ENCODE data around the gene ABCA4. TPM values are rescaled to one million over a fixed set of nuclear protein-coding genes. Genes with fewer than 3 reads are reported as not detected.

Gene ABCA4
- total and polyA plus RNA-seq, 2 experiments from 2014 or later: 0.20 to 3.7 TPM

DNA sequence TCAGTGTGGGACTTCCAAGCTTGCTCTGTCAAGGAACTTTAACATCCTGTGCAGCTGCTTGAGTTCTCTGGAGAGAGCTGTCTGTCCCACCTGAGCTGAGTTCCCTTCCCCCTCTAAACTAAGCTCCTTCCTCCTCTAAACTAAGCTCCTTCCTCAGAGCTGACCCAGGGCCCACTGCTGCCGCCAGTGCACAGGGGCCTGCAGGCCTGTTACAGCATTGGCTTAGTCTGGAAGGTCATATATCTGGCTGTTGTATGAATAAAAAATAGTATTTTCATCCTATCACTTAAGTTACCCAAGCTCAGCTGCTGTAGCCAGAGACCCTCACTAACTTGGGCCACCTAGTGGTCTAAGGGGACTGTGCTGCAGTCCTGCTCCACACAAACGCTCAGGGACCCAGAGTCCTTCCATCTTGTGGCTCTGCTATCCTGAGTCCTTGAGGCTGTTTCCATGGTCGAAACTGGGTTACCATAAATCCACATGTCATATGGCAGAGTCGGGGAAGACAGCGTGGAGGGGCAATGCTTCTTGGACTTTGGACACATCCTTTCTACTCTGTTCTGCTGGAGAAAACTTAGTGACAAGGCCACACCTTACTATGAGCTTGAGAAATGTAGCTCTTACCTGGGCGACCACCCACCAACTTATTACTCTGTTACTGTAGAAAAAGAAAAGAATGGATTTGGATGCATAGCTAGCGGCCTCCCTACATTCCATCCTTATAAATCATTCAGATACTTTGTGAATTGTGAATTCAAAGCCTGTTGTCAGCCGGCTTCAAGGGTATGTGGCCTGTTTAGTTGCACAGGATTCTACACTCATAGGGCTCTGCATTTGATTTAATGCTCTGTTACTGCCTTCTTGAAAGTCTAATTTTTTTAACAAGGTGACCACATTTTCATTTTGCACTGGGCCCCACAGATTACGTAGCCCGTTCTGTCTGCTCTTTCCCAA lies 140.4 kb downstream of the ABCA4 start:
- H3K9ac ChIP-seq: peak overlapping the region; percentile 6; the same call in 1 of the 2 replicates
- no peaks in the 10 kb centered on the region for H3K36me3 ChIP-seq (ENCODE audit: low read depth)
- H3K27me3 ChIP-seq (replicated peaks; ENCODE audit: insufficient read depth): no peaks in the 10 kb centered on the region
- no peaks in the 10 kb centered on the region for H3K9me2 ChIP-seq (ENCODE audit: insufficient read depth)
- peak overlapping the region; percentile 56 for H3K27ac ChIP-seq
- H2AFZ ChIP-seq: peak overlapping the region; percentile 11; the same call in 1 of the 2 replicates
- DNase-seq: peak; percentile 34
- in situ Hi-C loops (cut with MboI): no loop called here
- H4K20me1 ChIP-seq (ENCODE audit: insufficient read depth): no peaks in the 10 kb centered on the region
- no peak for TF ChIP-seq EZH2phosphoT487 (IDR thresholded peaks at IDR 0.05; ENCODE audit: insufficient read depth, low read depth)
- no peak for TF ChIP-seq EZH2 (IDR thresholded peaks at IDR 0.05; ENCODE audit: insufficient read depth, poor library complexity, severe bottlenecking)
- H3K4me3 ChIP-seq: no peak overlapping the region
- 90 to 94% methylated on average over 10 of the region's 10 CpGs for WGBS, 2 experiments (ENCODE audit: low coverage in 1 of 2, low lambda C conversion rate in 2 of 2, missing lambda C conversion rate in 2 of 2)
- no peak overlapping the region for H3K4me2 ChIP-seq (ENCODE audit: unreplicated experiment)
- H3K4me1 ChIP-seq (ENCODE audit: insufficient read depth): peaks cover 49% of the 10 kb centered on the region
- H3F3A ChIP-seq (ENCODE audit: insufficient read depth): peaks cover 38% of the 10 kb centered on the region
- no peaks in the 10 kb centered on the region for H3K9me3 ChIP-seq (ENCODE audit: low read depth)
- H3K79me2 ChIP-seq (ENCODE audit: insufficient read depth): no peaks in the 10 kb centered on the region

DNA sequence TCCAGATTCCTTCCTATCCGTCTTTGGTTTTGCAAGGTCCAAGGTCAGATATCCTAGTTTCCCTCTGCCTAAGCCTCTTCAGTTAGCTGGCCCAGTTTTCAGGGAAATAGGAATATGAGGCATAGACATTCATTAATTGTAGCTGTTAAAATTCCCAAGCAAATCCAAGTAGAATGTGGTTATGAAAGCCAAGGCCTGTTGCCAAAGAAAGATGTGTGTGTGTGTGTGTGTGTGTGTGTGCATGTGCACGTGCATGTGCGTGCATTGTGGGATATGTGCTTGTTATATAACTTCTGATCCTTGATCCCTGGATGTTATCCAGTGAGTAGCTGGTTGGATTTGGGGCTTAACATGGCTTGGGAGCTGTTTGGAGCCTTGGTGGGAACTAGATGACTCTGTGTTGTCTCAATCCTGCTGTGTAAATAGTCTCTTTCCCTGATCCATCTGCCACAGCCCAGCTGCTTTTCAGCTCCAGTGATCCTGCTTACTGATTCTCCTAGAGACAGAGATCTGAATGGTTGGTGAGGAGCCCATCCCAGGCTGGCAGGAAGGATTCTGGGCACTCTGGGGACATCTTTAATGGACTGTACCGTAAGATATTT lies 141.1 kb downstream of the ABCA4 start:
- TF ChIP-seq EZH2phosphoT487 (IDR thresholded peaks at IDR 0.05; ENCODE audit: insufficient read depth, low read depth) (no peak), EZH2 (IDR thresholded peaks at IDR 0.05; ENCODE audit: insufficient read depth, poor library complexity, severe bottlenecking) (no peak)
- Histone ChIP-seq H3K27me3 (replicated peaks; ENCODE audit: insufficient read depth) (no peaks in the 10 kb centered on the region), H3K4me2 (ENCODE audit: unreplicated experiment) (peak overlapping the region; percentile 13), H3K79me2 (ENCODE audit: insufficient read depth) (no peaks in the 10 kb centered on the region), H3K27ac (peak overlapping the region; percentile 56), H3K9me3 (ENCODE audit: low read depth) (no peaks in the 10 kb centered on the region), H4K20me1 (ENCODE audit: insufficient read depth) (no peaks in the 10 kb centered on the region), H2AFZ (peak overlapping the region; percentile 11; the same call in 1 of the 2 replicates), H3F3A (ENCODE audit: insufficient read depth) (peaks cover 38% of the 10 kb centered on the region), H3K36me3 (ENCODE audit: low read depth) (no peaks in the 10 kb centered on the region), H3K4me3 (no peak overlapping the region), H3K9me2 (ENCODE audit: insufficient read depth) (no peaks in the 10 kb centered on the region), H3K4me1 (ENCODE audit: insufficient read depth) (peaks cover 49% of the 10 kb centered on the region), H3K9ac (peak overlapping the region; percentile 6; the same call in 1 of the 2 replicates)
- 20 to 22% methylated on average over 4 of the region's 4 CpGs for WGBS, 2 experiments (ENCODE audit: low coverage in 1 of 2, low lambda C conversion rate in 2 of 2, missing lambda C conversion rate in 2 of 2)
- peak; percentile 62 for DNase-seq
- in situ Hi-C loops (cut with MboI): no loop called here

DNA sequence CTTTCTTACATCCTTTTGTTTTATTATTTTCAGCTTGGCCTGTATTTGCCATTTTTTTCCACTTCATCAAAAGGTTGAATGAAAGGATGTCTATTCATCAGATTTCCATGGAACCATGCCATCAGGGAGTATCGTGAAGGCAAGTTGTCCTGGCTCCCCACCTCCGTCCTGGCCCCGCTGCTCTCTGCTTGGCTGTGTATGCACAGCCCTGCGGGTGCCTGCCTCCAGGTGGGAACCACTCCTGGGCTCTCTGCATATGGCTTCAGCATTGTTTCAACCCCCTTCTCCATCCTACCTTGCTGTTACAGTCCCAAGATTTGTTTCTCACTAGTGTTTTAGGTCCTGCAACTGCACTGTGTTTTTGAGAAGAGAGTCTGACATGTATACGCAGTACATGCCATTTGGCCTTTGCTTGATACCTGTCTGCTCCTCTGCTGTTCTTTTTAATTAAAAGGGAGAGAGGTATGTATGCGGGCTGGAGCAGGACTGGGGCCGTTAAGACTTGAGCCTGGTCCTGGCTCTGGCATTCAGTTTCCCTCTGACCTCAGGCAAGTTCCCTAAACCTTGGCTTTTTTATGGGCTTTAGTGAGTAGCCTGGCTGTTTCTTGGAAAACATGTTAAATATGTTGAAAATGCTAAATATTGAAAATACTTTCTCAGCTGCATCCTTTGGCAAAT lies 141.8 kb downstream of the ABCA4 start:
- H3K4me1 ChIP-seq (ENCODE audit: insufficient read depth): peaks cover 49% of the 10 kb centered on the region
- H3K79me2 ChIP-seq (ENCODE audit: insufficient read depth): no peaks in the 10 kb centered on the region
- peak overlapping the region; percentile 13 for H3K4me2 ChIP-seq (ENCODE audit: unreplicated experiment)
- no peaks in the 10 kb centered on the region for H3K27me3 ChIP-seq (replicated peaks; ENCODE audit: insufficient read depth)
- H3K9me2 ChIP-seq (ENCODE audit: insufficient read depth): no peaks in the 10 kb centered on the region
- H4K20me1 ChIP-seq (ENCODE audit: insufficient read depth): no peaks in the 10 kb centered on the region
- no peak overlapping the region for H3K9ac ChIP-seq
- in situ Hi-C loops (cut with MboI): no loop called here
- WGBS, 2 experiments (ENCODE audit: low coverage in 1 of 2, low lambda C conversion rate in 2 of 2, missing lambda C conversion rate in 2 of 2): 73 to 75% methylated on average over 7 of the region's 7 CpGs
- DNase-seq: no peak
- no peak overlapping the region for H3K4me3 ChIP-seq
- H3F3A ChIP-seq (ENCODE audit: insufficient read depth): peaks cover 38% of the 10 kb centered on the region
- H2AFZ ChIP-seq: no peak overlapping the region
- no peak for TF ChIP-seq EZH2 (IDR thresholded peaks at IDR 0.05; ENCODE audit: insufficient read depth, poor library complexity, severe bottlenecking)
- no peak for TF ChIP-seq EZH2phosphoT487 (IDR thresholded peaks at IDR 0.05; ENCODE audit: insufficient read depth, low read depth)
- no peaks in the 10 kb centered on the region for H3K9me3 ChIP-seq (ENCODE audit: low read depth)
- H3K27ac ChIP-seq: peak overlapping the region; percentile 56
- H3K36me3 ChIP-seq (ENCODE audit: low read depth): no peaks in the 10 kb centered on the region

DNA sequence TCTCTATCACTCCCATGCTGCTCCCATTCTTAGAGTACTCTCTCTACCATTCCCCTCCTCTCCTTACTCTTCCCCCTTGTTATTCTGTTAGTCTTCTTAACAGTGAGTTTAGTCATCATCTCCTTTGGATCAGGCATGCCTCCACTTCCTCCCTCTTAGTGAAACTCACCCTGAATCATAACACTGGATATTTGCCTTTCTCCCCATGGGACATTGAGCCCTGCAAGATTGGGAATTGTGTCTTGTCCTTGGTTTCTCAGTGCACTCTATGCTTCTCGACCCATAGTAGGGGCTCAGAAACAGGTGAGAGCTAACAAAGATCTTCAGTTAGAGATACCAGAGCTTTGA lies 143.4 kb downstream of the ABCA4 start:
- H3K4me2 ChIP-seq (ENCODE audit: unreplicated experiment): peak overlapping the region; percentile 47
- WGBS, 2 experiments (ENCODE audit: low coverage in 1 of 2, low lambda C conversion rate in 2 of 2, missing lambda C conversion rate in 2 of 2): 0 to 3% methylated on average over 1 of the region's 1 CpG

More for the DNA sequence above, 143.4 kb downstream of the ABCA4 start:
- Histone ChIP-seq H3K9me2 (ENCODE audit: insufficient read depth) (no peaks in the 10 kb centered on the region), H3F3A (ENCODE audit: insufficient read depth) (peaks cover 38% of the 10 kb centered on the region), H3K36me3 (ENCODE audit: low read depth) (no peaks in the 10 kb centered on the region), H3K27me3 (replicated peaks; ENCODE audit: insufficient read depth) (no peaks in the 10 kb centered on the region), H3K9ac (no peak overlapping the region), H3K9me3 (ENCODE audit: low read depth) (no peaks in the 10 kb centered on the region), H4K20me1 (ENCODE audit: insufficient read depth) (no peaks in the 10 kb centered on the region), H3K79me2 (ENCODE audit: insufficient read depth) (no peaks in the 10 kb centered on the region), H3K4me1 (ENCODE audit: insufficient read depth) (peaks cover 49% of the 10 kb centered on the region), H3K4me3 (no peak overlapping the region; the same call in 1 of the 2 replicates), H3K27ac (peak overlapping the region; percentile 15; the same call in 1 of the 2 replicates), H2AFZ (no peak overlapping the region)
- no peak for TF ChIP-seq EZH2 (IDR thresholded peaks at IDR 0.05; ENCODE audit: insufficient read depth, poor library complexity, severe bottlenecking)
- no peak for TF ChIP-seq EZH2phosphoT487 (IDR thresholded peaks at IDR 0.05; ENCODE audit: insufficient read depth, low read depth)
- in situ Hi-C loops (cut with MboI): no loop called here
- peak; percentile 90 for DNase-seq
